Heart left ventricle (tissue), 13 donors: ENCODE results near the gene PEX1.

Experiments
- POLR2A ChIP-seq, 2 donors: fragments of 450-650 bp; IDR thresholded peaks; one replicate each; pipeline ENCODE4 v1.6.1; 2017; ENCODE audit warnings: antibody characterized with exemption in 2 of 2, mild to moderate bottlenecking in 2 of 2, moderate library complexity in 2 of 2
- TF ChIP-seq, protein P1 (sequence below), 12 donors: fragments of 200-600 bp; sonication (generic) in 4 of 12; IDR thresholded peaks; one replicate each; pipeline versions ENCODE4 v1.5.0 to v1.8.0; 2018 to 2022; ENCODE audit warnings: antibody characterized with exemption in 12 of 12, mild to moderate bottlenecking in 5 of 12
- donor health status: ischemic (EF 13 %, LVEDD 7.1; RV severe dilation, severe dysfunction).
- donor health status: DM: no; HTN: yes; CAD: no.
- donor health status: DM: no; HTN: no; CAD: no.
- donor health status: ischemic (EF 25% LVEDD 6.9; RV normal size, moderate dysfunction).
- donor health status: ischemic (EF 25% LVEDD 5.7; RV mildly dilated, moderate dysfunction).
- donor health status: ischemic (EF 35%, LVEDD 5.7; RV mildly dilated, moderate dysfunction).
- donor health status: nonischemic (EF 11% LVEDD 7.7; RV severe dilation, severe dysfunction).
- donor health status: DM: yes; HTN: yes; CAD: no.
- donor health status: PGD.
- donor health status: ischemic (EF 29% LVEDD 5.4; RV normal size, mild dysfunction).
- donor health status: nonischemic (EF 23%, LVEDD 6.1; RV moderate dilation, normal function).

- TF ChIP-seq, protein P1, sequence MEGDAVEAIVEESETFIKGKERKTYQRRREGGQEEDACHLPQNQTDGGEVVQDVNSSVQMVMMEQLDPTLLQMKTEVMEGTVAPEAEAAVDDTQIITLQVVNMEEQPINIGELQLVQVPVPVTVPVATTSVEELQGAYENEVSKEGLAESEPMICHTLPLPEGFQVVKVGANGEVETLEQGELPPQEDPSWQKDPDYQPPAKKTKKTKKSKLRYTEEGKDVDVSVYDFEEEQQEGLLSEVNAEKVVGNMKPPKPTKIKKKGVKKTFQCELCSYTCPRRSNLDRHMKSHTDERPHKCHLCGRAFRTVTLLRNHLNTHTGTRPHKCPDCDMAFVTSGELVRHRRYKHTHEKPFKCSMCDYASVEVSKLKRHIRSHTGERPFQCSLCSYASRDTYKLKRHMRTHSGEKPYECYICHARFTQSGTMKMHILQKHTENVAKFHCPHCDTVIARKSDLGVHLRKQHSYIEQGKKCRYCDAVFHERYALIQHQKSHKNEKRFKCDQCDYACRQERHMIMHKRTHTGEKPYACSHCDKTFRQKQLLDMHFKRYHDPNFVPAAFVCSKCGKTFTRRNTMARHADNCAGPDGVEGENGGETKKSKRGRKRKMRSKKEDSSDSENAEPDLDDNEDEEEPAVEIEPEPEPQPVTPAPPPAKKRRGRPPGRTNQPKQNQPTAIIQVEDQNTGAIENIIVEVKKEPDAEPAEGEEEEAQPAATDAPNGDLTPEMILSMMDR (IDR thresholded peaks at IDR 0.05): no peak
- TF ChIP-seq POLR2A (IDR thresholded peaks at IDR 0.05): no peak
These were observed 40.5 kb downstream of the PEX1 start for GRCh38 chr7:92487804-92488203.
